Gastrocnemius medialis (tissue), 4 donors: ENCODE data around the gene S100A7.

ENCODE experiments used
- POLR2A ChIP-seq, 2 donors: fragments of 450-650 bp; IDR thresholded peaks; one replicate each; pipeline ENCODE4 v1.6.1; 2017; ENCODE audit warnings: antibody characterized with exemption in 2 of 2, mild to moderate bottlenecking in 2 of 2, moderate library complexity in 2 of 2
- TF ChIP-seq, protein P1 (sequence below), 5 experiments: fragments of 450-650 bp in 3 of 5; fragments of 200-600 bp in 2 of 5; sonication (generic) in 2 of 5; IDR thresholded peaks in 4 of 5; conservative IDR thresholded peaks in 1 of 5; 1 replicate in 4 of 5; 2 replicates in 1 of 5; pipeline ENCODE4 v1.5.1; 2016 to 2019; ENCODE audit warnings: antibody characterized with exemption in 5 of 5, mild to moderate bottlenecking in 3 of 5, moderate library complexity in 3 of 5

- TF ChIP-seq, protein P1, sequence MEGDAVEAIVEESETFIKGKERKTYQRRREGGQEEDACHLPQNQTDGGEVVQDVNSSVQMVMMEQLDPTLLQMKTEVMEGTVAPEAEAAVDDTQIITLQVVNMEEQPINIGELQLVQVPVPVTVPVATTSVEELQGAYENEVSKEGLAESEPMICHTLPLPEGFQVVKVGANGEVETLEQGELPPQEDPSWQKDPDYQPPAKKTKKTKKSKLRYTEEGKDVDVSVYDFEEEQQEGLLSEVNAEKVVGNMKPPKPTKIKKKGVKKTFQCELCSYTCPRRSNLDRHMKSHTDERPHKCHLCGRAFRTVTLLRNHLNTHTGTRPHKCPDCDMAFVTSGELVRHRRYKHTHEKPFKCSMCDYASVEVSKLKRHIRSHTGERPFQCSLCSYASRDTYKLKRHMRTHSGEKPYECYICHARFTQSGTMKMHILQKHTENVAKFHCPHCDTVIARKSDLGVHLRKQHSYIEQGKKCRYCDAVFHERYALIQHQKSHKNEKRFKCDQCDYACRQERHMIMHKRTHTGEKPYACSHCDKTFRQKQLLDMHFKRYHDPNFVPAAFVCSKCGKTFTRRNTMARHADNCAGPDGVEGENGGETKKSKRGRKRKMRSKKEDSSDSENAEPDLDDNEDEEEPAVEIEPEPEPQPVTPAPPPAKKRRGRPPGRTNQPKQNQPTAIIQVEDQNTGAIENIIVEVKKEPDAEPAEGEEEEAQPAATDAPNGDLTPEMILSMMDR (IDR thresholded peaks at IDR 0.05 in 4 of 5, conservative IDR thresholded peaks at IDR 0.05 in 1 of 5) = no peak
- no peak for TF ChIP-seq POLR2A (IDR thresholded peaks at IDR 0.05)
Observed at GRCh38 chr1:153487707-153488106, 27.3 kb upstream of the S100A7 start.
